Kidney (tissue), 14 donors: Measurements from ENCODE around the gene ABTB2. TPM values are rescaled to one million over a fixed set of nuclear protein-coding genes. Genes with fewer than 3 reads are reported as not detected.

Experiments used
- DNase-seq, 5 donors: peaks; one replicate each; pipeline ENCODE4 v3.0.0-alpha.2; 2013 to 2020
- FAIRE-seq: peaks from 2 replicates; lab custom pipeline; 2012; peaks lifted over from hg19 to GRCh38; lab: Jason Lieb, UNC
- H3K27ac ChIP-seq, 2 donors: one replicate each; pipeline ENCODE4 v1.7.0; 2013; ENCODE audit warnings: low read depth in 2 of 2, low read length in 2 of 2, inconsistent platforms in 1 of 2
- H3K27me3 ChIP-seq: one replicate; pipeline ENCODE4 v1.7.1; 2013; ENCODE audit warnings: low read length, inconsistent platforms; ENCODE audit not compliant: control insufficient read depth, insufficient read depth
- H3K36me3 ChIP-seq, 3 donors: one replicate each; pipeline versions ENCODE4 v1.7.0 to v1.7.1; 2013; ENCODE audit warnings: low read length in 3 of 3, control low read depth in 1 of 3, inconsistent platforms in 1 of 3; ENCODE audit not compliant: insufficient read depth in 3 of 3, control insufficient read depth in 2 of 3
- H3K4me1 ChIP-seq, 3 donors: one replicate each; pipeline versions ENCODE4 v1.7.0 to v1.7.1; 2013; ENCODE audit warnings: low read length in 3 of 3, inconsistent platforms in 1 of 3, low read depth in 1 of 3; ENCODE audit not compliant: control insufficient read depth in 2 of 3, insufficient read depth in 2 of 3
- H3K4me3 ChIP-seq, 3 donors: one replicate each; pipeline versions ENCODE4 v1.7.0 to v1.8.1; 2013; ENCODE audit warnings: low read length in 3 of 3, control low read depth in 1 of 3, inconsistent platforms in 1 of 3
- H3K9ac ChIP-seq, 3 donors: one replicate each; pipeline versions ENCODE4 v1.7.0 to v1.7.1; 2013; ENCODE audit warnings: low read length in 3 of 3, control low read depth in 1 of 3, inconsistent platforms in 1 of 3
- H3K9me3 ChIP-seq, 3 donors: one replicate each; pipeline versions ENCODE4 v1.7.0 to v1.7.1; 2013; ENCODE audit warnings: low read length in 3 of 3, control low read depth in 1 of 3, inconsistent platforms in 1 of 3; ENCODE audit not compliant: control insufficient read depth in 2 of 3, insufficient read depth in 1 of 3
- CTCF ChIP-seq: IDR thresholded peaks from 3 replicates; pipeline ENCODE4 v1.5.1; 2012; ENCODE audit warnings: mild to moderate bottlenecking, moderate library complexity, borderline replicate concordance; ENCODE audit not compliant: insufficient read depth; ENCODE audit errors: extremely low read depth
- intact Hi-C: fragments of 100-400 bp; cut with DNase I; formaldehyde crosslinking; loops from one replicate; pipeline ENCODE4 v1.11.1; 2022
- polyA plus RNA-seq: library from polyadenylated mRNA; stranded (reverse); fragments of 350-450 nt; fragmentation: Illumina TruSeq; extraction: RNeasy Lipid Tissue Mini Kit (QIAGEN cat#74804); gene quantifications from one replicate; pipeline ENCODE4 v1.2.3, GENCODE V29; 2014; ENCODE audit warnings: low read depth, low replicate concordance; ENCODE audit not compliant: insufficient read depth
- total RNA-seq: library from RNA; stranded (reverse); fragmentation: NEBNext Ultra II Directional; extraction: Animal tissue kit (Norgen Biotek cat#: 25700); gene quantifications from one replicate; pipeline ENCODE4 v1.2.1, GENCODE V29; 2021
- donor health status: control.
- donor health status: control.
- donor health status: control.
- donor health status: control.
- donor health status: control.
- donor health status: DM: yes; HTN: yes; CAD: no.
- donor health status: Normal renal cell carcinoma (clear cell type).

Gene ABTB2
- total and polyA plus RNA-seq, 2 donors from 2014 or later: 7.6 to 22.1 TPM

GRCh38 chr11:34382532-34383276 lies 24.9 kb upstream of the ABTB2 start:
- no peak for TF ChIP-seq CTCF
- H3K9me3 ChIP-seq: peaks cover 0 to 6% (median 0%) of the 10 kb centered on the region in 3 donors
- H3K27me3 ChIP-seq: no peaks in the 10 kb centered on the region
- no peaks in the 10 kb centered on the region for H3K36me3 ChIP-seq
- H3K4me3 ChIP-seq: no peak overlapping the region
- intact Hi-C loops: no loop called here
- H3K9ac ChIP-seq: no peak overlapping the region
- no peak for FAIRE-seq
- no peak overlapping the region for H3K27ac ChIP-seq
- no peaks in the 10 kb centered on the region for H3K4me1 ChIP-seq
- no peak for DNase-seq

- H3K9me3 ChIP-seq: peaks cover 0 to 11% (median 0%) of the 10 kb centered on the region in 3 donors
- H3K4me1 ChIP-seq: no peaks in the 10 kb centered on the region
- H3K36me3 ChIP-seq: no peaks in the 10 kb centered on the region
- H3K27ac ChIP-seq: no peak overlapping the region
- H3K27me3 ChIP-seq: no peaks in the 10 kb centered on the region
- DNase-seq (no peak), FAIRE-seq (no peak)
- TF ChIP-seq CTCF: no peak
- H3K4me3 ChIP-seq: no peak overlapping the region
- intact Hi-C loops: no loop called here
- no peak overlapping the region for H3K9ac ChIP-seq
Observed at GRCh38 chr11:34381775-34382174, 24.0 kb upstream of the ABTB2 start.

- Histone ChIP-seq H3K4me3 (no peak overlapping the region), H3K27ac (no peak overlapping the region), H3K9me3 (peaks cover 0 to 15% (median 0%) of the 10 kb centered on the region in 3 donors), H3K27me3 (no peaks in the 10 kb centered on the region), H3K36me3 (no peaks in the 10 kb centered on the region), H3K9ac (no peak overlapping the region), H3K4me1 (no peaks in the 10 kb centered on the region)
- TF ChIP-seq CTCF: no peak
- intact Hi-C loops: no loop called here
- no peak for FAIRE-seq
- DNase-seq: no peak
Observed at GRCh38 chr11:34380696-34381095, 22.9 kb upstream of the ABTB2 start.
